ENCODE data around the gene DHX40. TPM values are rescaled to one million over a fixed set of nuclear protein-coding genes. Genes with fewer than 3 reads are reported as not detected.
"Not testable (repeated sequence)": the region's sequence is repeated elsewhere in the genome, so short reads cannot be mapped to it uniquely, and the experiment has no call there.

DHX40 gene
- total RNA-seq, 2 experiments from 2014 or later: 17.9 to 18.4 TPM

DNA sequence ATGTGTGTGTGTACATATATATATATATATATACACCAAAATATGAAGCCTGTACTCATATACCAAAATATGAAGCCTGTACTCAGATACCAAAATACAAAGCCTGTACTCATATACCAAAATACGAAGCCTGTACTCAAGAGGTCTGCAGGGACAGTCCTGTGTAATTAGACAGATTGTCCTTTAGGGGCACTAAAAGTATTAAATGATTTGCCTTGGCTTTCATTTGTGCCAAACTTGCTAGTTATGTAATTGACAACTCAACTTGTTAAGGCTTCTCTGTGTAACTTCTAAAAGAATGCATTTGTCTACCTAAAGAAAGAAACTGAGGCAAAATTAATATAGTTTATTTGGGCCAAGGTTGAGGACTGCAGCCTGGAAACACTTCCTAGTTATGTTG lies 30.8 kb upstream of the DHX40 start:
- Mint-ChIP-seq H3K36me3 (ENCODE audit: low read depth) (no peaks in the 10 kb centered on the region), H3K4me1 (no peaks in the 10 kb centered on the region), H3K27ac (no peak overlapping the region), H3K27me3 (peaks cover 14% of the 10 kb centered on the region), H3K9me3 (no peaks in the 10 kb centered on the region), H3K4me3 (no peak overlapping the region)
- no peak for DNase-seq
- CTCF ChIA-PET: no interaction called here
- POLR2A ChIA-PET: no interaction called here

DNA sequence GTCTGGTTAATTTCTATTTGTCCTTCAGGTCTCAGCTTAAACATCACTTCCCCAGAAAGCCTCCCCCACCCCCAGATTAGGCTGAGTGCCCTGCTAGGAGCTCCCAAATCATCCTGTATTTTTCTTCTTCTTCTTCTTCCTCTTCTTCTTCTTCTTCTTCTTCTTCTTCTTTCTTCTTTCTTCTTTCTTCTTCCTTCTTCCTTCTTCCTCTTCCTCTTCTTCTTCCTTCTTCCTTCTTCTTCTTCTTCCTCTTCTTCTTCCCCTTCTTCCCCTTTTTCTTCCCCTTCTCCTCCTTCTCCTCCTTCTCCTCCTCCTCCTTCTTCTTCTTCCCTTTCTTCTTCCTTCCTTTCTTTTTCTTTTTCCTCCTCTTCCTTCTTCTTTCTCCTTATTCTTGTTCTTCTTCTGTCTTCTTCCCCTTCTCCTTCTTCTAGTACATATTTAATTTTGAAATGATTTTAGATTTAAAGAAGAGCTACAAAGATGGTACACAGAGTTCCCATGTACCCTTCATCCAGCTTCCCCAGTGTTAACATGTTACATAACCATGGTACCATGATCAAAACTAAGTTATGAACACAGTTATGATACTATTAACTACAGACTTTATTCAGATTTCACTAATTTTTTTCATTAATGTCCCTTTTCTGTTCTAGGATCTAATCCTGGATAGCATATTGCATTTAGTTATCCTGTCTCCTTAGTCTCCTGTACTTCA lies 27.1 kb upstream of the DHX40 start:
- Mint-ChIP-seq H3K4me1 (no peaks in the 10 kb centered on the region), H3K4me3 (no peak overlapping the region), H3K9me3 (no peaks in the 10 kb centered on the region), H3K27ac (no peak overlapping the region), H3K36me3 (ENCODE audit: low read depth) (no peaks in the 10 kb centered on the region), H3K27me3 (peaks cover 25% of the 10 kb centered on the region)
- ChIA-PET POLR2A (no interaction called here), CTCF (interaction anchor here (0.7 kb wide), 1 partner anchor 119 kb away, joined by 3 read pairs; no protein-coding TSS in a partner anchor)
- no peak for DNase-seq

DNA sequence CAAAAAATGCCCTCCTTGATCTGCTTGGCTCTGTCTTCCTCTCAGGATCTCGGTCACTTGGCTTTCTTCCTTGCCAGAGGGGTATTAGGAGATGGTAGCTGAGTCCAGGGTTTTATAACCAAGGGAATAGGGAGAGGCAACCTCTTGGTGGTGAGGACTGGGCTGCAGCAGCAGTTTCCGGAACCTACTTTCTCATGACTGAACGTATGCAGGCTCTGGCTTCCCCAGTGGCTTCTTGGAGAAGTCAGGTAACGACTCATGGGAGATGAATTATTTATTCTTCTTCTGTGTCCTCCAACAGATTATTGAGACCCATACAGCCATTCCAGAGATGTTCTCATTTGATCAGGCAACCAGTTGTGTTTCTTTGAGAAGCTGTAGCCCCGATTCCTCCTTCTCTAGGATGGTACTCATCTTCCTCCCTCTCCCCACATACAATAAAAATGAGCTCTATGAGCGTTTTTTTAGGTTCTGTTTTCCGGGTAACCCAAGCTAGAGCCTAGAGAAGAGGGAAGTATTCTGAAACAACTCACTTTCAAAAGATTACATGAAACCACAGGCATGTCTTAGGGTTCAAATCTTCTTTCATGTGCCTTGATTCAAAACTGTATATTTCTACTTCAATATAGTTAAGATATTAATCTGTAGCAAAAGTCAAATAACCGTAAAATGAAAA lies 22.3 kb upstream of the DHX40 start:
- no peak overlapping the region for H3K4me3 Mint-ChIP-seq
- DNase-seq: no peak
- H3K4me1 Mint-ChIP-seq: no peaks in the 10 kb centered on the region
- ChIA-PET POLR2A (no interaction called here), CTCF (no interaction called here)
- H3K27ac Mint-ChIP-seq: no peak overlapping the region
- no peaks in the 10 kb centered on the region for H3K9me3 Mint-ChIP-seq
- H3K36me3 Mint-ChIP-seq (ENCODE audit: low read depth): no peaks in the 10 kb centered on the region
- peaks cover 24% of the 10 kb centered on the region for H3K27me3 Mint-ChIP-seq

DNA sequence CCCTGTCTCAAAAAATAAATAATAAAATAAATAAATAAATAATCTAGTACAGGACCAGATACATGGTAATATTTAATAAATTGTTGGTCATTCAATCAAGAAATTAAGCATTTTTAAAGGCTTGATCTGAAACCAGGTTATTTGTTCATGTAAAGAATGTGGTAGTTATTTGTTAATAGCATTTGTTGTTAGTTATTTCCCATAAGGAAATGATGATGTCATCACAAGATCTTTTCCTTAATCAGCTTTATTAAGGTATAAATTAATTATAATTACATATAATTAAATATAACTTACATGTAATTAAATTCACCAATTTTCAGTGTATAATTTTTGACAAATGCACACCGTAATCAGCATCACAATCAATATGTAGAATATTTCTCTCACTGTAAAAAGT lies 19.5 kb upstream of the DHX40 start:
- DNase-seq: no peak
- Mint-ChIP-seq H3K4me1 (no peaks in the 10 kb centered on the region), H3K27me3 (peaks cover 18% of the 10 kb centered on the region), H3K27ac (no peak overlapping the region), H3K36me3 (ENCODE audit: low read depth) (no peaks in the 10 kb centered on the region), H3K9me3 (no peaks in the 10 kb centered on the region), H3K4me3 (no peak overlapping the region)
- ChIA-PET POLR2A (no interaction called here), CTCF (interaction anchor here (1.1 kb wide), 1 partner anchor 104 kb away, joined by 3 read pairs; no protein-coding TSS in a partner anchor)

DNA sequence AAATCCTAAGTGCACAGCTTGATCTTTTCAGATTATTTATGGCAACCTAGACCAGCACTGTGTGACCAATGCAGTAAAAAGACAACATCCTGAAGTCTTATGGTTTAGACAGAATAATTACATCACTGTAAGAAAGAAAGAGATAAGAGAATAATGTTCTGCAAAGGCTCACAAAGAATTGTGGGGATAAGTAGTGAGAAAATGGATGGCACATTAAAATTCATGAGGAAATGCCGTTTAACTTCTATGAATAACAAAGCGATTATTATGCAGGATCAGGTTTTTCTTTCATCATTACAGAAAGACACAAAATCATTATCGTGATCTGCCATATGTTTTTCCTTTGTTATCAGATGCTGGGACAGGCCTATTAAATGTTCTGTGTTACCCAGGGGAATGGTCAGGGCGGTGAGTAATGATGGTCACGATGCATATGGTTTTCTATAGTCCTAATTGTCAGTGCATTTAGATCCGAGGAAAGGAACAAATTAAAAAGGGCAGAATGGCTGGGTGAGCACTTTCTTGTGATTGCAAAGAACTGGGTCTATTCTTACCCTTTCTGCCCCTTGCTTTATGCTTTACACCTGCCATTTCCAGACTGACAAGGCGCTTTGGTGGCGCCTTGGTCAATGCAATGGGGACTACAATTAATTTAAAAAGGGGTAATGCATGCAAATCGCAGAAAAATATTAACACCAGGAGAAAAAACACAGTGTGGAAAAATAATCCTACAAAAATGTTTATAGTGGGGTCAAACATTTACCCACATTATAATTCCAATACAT lies 18.1 kb upstream of the DHX40 start:
- Mint-ChIP-seq H3K36me3 (ENCODE audit: low read depth) (no peaks in the 10 kb centered on the region), H3K4me1 (no peaks in the 10 kb centered on the region), H3K27ac (no peak overlapping the region), H3K27me3 (peaks cover 12% of the 10 kb centered on the region), H3K9me3 (no peaks in the 10 kb centered on the region), H3K4me3 (no peak overlapping the region)
- POLR2A ChIA-PET: no interaction called here
- no peak for DNase-seq
- CTCF ChIA-PET: no interaction called here

DNA sequence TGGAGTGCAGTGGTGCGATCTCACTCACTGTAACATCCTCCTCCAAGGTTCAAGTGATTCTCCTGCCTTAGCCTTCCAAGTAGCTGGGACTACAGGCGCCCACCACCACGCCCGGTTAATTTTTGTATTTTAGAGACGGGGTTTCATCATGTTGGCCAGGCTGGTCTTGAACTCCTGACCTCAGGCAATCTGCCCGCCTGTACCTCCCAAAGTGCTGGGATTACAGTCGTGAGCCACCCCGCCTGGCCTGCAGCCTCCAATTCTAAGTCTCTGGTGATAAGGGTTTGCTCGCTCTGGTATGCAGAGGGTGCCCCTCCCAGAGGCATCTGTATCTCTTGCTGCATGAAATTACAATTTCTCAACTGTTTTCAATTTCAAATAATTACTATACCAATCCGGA lies 16.4 kb upstream of the DHX40 start:
- H3K4me1 Mint-ChIP-seq; DNase-seq; CTCF ChIA-PET; H3K36me3 Mint-ChIP-seq (ENCODE audit: low read depth); POLR2A ChIA-PET; H3K4me3 Mint-ChIP-seq; H3K9me3 Mint-ChIP-seq; H3K27ac Mint-ChIP-seq; H3K27me3 Mint-ChIP-seq: not testable (repeated sequence)

DNA sequence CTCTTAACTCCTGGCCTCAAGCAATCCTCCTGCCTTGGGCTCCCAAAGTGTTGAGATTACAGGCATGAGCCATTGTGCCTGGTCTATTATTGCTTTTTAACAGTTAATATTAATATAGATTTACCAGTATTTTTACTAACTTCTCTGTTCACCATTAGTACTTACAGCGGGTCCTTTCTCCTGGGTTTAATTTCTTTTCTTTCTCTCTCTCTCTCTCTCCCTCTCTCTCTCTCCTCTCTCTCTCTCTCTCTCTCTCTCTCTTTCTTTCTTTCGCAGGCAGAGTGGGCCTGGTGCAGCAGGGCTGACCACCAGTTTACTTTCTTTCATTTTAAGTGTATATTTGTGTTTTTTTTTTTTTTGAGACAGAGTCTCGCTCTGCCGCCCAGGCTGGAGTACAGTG lies 14.7 kb upstream of the DHX40 start:
- H3K36me3 Mint-ChIP-seq (ENCODE audit: low read depth): no peaks in the 10 kb centered on the region
- peaks cover 13% of the 10 kb centered on the region for H3K27me3 Mint-ChIP-seq
- ChIA-PET POLR2A (no interaction called here), CTCF (interaction anchor here (0.6 kb wide), 1 partner anchor 282 kb away, joined by 3 read pairs; no protein-coding TSS in a partner anchor)
- H3K9me3 Mint-ChIP-seq: no peaks in the 10 kb centered on the region
- no peak for DNase-seq
- H3K4me1 Mint-ChIP-seq: no peaks in the 10 kb centered on the region
- H3K27ac Mint-ChIP-seq: no peak overlapping the region
- no peak overlapping the region for H3K4me3 Mint-ChIP-seq

DNA sequence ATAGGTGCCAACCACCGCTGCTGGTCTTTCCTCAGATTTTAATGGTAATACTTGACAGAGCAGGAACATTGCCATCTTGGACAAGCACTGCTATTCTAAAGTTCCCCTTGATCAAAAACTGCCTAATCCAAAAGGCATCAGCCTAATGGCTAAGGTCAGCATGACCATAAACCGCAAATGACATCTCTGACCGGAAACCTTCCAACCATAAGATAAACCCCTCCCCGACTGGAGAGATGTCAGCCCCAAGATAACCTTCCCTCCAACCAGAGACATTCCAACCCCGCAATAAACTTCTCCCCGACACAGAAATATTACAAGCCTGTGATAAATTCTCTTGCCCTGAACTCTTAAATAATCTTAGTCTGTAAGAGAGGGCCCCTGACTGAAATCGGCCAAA lies 7.4 kb upstream of the DHX40 start:
- ChIA-PET POLR2A (no interaction called here), CTCF (no interaction called here)
- H3K27ac Mint-ChIP-seq: no peak overlapping the region

DNA sequence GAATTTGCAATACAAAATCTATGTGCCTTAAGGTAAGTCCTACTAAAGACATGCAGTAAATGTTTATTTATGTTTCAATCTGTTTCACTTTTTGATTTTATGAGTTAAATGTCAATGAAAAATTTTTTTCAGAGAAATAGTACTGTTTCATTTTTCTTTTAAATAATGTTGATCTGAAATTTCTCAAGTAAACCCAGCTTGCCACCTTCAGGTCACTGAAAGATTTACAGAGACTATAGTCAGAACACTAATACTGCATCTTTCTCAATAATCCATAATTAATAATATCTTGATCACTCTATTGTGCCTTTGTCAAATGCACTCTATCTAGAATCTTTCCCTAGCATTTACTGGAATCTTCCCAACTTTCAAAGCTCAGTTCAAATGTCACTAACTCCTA lies 6.5 kb upstream of the DHX40 start:
- Mint-ChIP-seq H3K36me3 (ENCODE audit: low read depth) (no peaks in the 10 kb centered on the region), H3K9me3 (no peaks in the 10 kb centered on the region), H3K4me3 (no peak overlapping the region), H3K27ac (no peak overlapping the region), H3K27me3 (peaks cover 8% of the 10 kb centered on the region), H3K4me1 (no peaks in the 10 kb centered on the region)
- CTCF ChIA-PET: interaction anchor here (0.6 kb wide), 1 partner anchor 1324 kb away, joined by 4 read pairs; no protein-coding TSS in a partner anchor
- POLR2A ChIA-PET: no interaction called here
- no peak for DNase-seq

More for the DNA sequence above, 7.4 kb upstream of the DHX40 start:
- Mint-ChIP-seq H3K4me1 (no peaks in the 10 kb centered on the region), H3K9me3 (no peaks in the 10 kb centered on the region), H3K36me3 (ENCODE audit: low read depth) (no peaks in the 10 kb centered on the region), H3K4me3 (no peak overlapping the region), H3K27me3 (peaks cover 10% of the 10 kb centered on the region)
- DNase-seq: no peak

DNA sequence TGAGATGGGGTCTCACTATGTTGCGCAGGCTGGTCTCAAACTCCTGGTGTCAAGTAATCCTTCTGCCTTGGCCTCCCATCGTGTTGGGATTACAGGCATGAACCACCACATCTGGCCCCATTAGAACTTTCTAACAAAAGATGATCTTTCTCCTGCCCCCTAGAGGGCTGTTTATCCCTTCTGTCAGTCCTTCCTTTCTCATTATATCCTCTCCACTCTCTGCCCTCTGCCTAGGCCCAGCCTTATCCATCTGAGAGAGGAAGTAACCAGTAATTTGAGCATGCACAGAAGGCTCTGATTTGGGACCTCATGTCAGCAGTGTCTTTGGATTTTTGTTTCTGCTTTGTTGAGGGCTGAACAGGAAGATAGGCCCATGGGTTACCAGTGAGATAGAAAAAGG lies 4.4 kb upstream of the DHX40 start:
- Mint-ChIP-seq H3K9me3 (peaks cover 7% of the 10 kb centered on the region), H3K36me3 (ENCODE audit: low read depth) (peaks cover 4% of the 10 kb centered on the region), H3K27me3 (peaks cover 3% of the 10 kb centered on the region), H3K4me3 (no peak overlapping the region), H3K27ac (no peak overlapping the region), H3K4me1 (peaks cover 9% of the 10 kb centered on the region)
- POLR2A ChIA-PET: no interaction called here
- CTCF ChIA-PET: interaction anchor here (0.6 to 1.2 kb wide), 2 partner anchors 30 to 354 kb away, joined by 3 read pairs; no protein-coding TSS in a partner anchor
- DNase-seq: peak; percentile 17

DNA sequence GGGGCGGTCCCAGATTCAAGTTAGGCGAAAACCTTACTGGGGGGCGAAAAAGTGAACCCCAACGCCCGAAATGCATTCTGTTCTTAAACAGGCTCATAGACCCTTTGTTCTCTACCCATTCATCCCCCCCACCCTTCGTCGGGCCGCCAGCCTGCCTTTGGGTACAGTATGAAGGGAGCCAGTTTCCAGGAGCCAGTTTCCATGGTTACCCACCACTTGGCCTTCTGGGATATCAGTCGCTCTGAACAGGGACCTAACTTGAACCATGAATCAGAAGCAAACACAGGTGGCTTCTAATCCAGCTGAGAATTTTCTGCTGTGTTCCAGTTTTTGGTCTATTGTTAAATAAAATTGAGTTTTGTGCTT lies 532 bp downstream of the DHX40 start:
- CTCF ChIA-PET: no interaction called here
- peak overlapping the region; percentile 100 for H3K4me3 Mint-ChIP-seq
- POLR2A ChIA-PET: interaction anchor here (1.0 kb wide), 1 partner anchor 53 kb away, joined by 3 read pairs; no protein-coding TSS in a partner anchor
- H3K27ac Mint-ChIP-seq: peak overlapping the region; percentile 100
- H3K27me3 Mint-ChIP-seq: no peaks in the 10 kb centered on the region
- peaks cover 8% of the 10 kb centered on the region for H3K36me3 Mint-ChIP-seq (ENCODE audit: low read depth)
- peaks cover 22% of the 10 kb centered on the region for H3K4me1 Mint-ChIP-seq
- DNase-seq: peak; percentile 74
- H3K9me3 Mint-ChIP-seq: peaks cover 7% of the 10 kb centered on the region

DNA sequence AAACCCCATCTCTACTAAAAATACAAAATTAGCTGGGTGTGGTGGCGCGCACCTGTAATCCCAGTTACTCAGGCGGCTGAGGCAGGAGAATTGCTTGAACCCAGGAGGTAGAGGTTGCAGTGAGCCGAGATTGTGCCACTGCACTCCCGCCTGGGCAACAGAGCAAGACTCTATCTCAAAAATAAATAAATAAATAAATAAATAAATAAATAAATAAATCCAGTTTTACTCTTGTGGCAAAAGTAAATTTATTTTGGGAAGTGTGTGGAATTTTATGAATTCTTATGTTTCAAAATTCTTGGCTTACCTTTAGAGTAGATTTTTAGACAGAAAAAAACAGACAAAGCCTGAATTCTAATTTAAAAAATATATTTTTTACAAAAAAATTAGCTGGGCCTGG lies 3.7 kb downstream of the DHX40 start:
- CTCF ChIA-PET, DNase-seq, H3K27me3 Mint-ChIP-seq, H3K27ac Mint-ChIP-seq, POLR2A ChIA-PET, H3K4me3 Mint-ChIP-seq, H3K9me3 Mint-ChIP-seq: not testable (repeated sequence)
- Mint-ChIP-seq H3K4me1 (peaks cover 28% of the 10 kb centered on the region), H3K36me3 (ENCODE audit: low read depth) (peaks cover 17% of the 10 kb centered on the region)

DNA sequence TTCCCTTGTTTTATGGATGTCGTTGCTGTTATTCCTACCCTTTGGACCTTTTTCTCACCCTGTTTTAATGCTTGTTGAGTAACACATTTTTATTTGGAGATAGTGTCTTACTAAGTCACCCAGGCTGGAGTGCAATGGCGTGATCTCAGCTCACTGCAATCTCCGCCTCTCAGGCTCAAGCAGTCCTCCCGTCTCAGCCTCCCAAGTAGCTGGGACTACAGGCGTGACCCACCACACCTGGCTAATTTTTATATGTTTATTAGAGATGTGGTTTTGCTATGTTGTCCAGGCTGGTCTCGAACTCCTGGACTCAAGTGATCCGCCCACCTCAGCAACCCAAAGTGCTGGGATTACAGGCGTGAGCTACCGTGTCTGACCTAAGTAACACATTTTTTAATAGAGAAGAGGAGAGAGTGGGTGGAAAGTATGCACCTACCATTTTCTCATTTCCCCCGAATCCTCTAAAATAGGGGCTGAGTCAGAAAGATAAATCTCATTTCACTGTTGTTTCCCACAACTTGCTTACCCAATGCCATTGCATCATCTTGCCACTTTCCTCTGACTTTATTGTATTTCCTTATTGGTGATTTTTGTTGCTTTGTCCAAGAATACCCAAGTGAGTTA lies 7.0 kb downstream of the DHX40 start:
- H3K4me3 Mint-ChIP-seq: no peak overlapping the region
- peaks cover 15% of the 10 kb centered on the region for H3K36me3 Mint-ChIP-seq (ENCODE audit: low read depth)
- H3K27me3 Mint-ChIP-seq: no peaks in the 10 kb centered on the region
- no peaks in the 10 kb centered on the region for H3K9me3 Mint-ChIP-seq
- CTCF ChIA-PET: interaction anchor here (0.6 kb wide), 1 partner anchor 388 kb away, joined by 5 read pairs; no protein-coding TSS in a partner anchor
- POLR2A ChIA-PET: interaction anchor here (0.6 kb wide), 1 partner anchor 133 kb away, joined by 4 read pairs; no protein-coding TSS in a partner anchor
- DNase-seq: no peak
- peaks cover 8% of the 10 kb centered on the region for H3K4me1 Mint-ChIP-seq
- no peak overlapping the region for H3K27ac Mint-ChIP-seq
